Non-pigmented ciliary epithelial cell (primary cell): ENCODE measurements around the gene DOCK9.
"Not testable (repeated sequence)": the region's sequence is repeated elsewhere in the genome, so short reads cannot be mapped to it uniquely, and the experiment has no call there.

ENCODE experiments used
- DNase-seq: peaks from one replicate; pipeline ENCODE4 v3.0.0-alpha.2; 2010; ENCODE audit warnings: low read depth

DOCK9 gene

GRCh38 chr13:98772794-98773452 is 204.9 kb downstream of the DOCK9 start:
- DNase-seq: no peak

GRCh38 chr13:98771838-98772611 is 205.8 kb downstream of the DOCK9 start:
- DNase-seq: no peak

- no peak for DNase-seq
Measured at GRCh38 chr13:98769736-98770135, 208.1 kb downstream of the DOCK9 start.

- no peak for DNase-seq
Measured at GRCh38 chr13:98768522-98768921, 209.3 kb downstream of the DOCK9 start.

GRCh38 chr13:98766697-98767096 is 211.2 kb downstream of the DOCK9 start:
- no peak for DNase-seq

- DNase-seq: no peak
Measured at GRCh38 chr13:98765996-98766519, 211.8 kb downstream of the DOCK9 start.

- no peak for DNase-seq
Measured at GRCh38 chr13:98761986-98762616, 215.8 kb downstream of the DOCK9 start.

GRCh38 chr13:98761126-98761985 is 216.5 kb downstream of the DOCK9 start:
- DNase-seq: no peak

GRCh38 chr13:98755729-98756128 is 222.1 kb downstream of the DOCK9 start:
- no peak for DNase-seq

GRCh38 chr13:98755116-98755515 is 222.7 kb downstream of the DOCK9 start:
- no peak for DNase-seq

GRCh38 chr13:98754468-98754867 is 223.4 kb downstream of the DOCK9 start:
- DNase-seq: not testable (repeated sequence)

- no peak for DNase-seq
Measured at GRCh38 chr13:98752467-98753290, 225.2 kb downstream of the DOCK9 start, which contains the start of gene SLC15A1. SLC15A1 (minus strand) TSS chr13:98752672; CDS start chr13:98752598, 74 bp downstream.

- DNase-seq: no peak
Measured at GRCh38 chr13:98751861-98752466, 225.9 kb downstream of the DOCK9 start.

- no peak for DNase-seq
Measured at GRCh38 chr13:98751367-98751782, 226.5 kb downstream of the DOCK9 start.

- no peak for DNase-seq
Measured at GRCh38 chr13:98749501-98749900, 228.4 kb downstream of the DOCK9 start.

GRCh38 chr13:98746968-98747367 is 230.9 kb downstream of the DOCK9 start:
- DNase-seq: no peak
